ENCODE measurements around the gene GPD2.

GRCh38 chr2:156396126-156396525 is 40.1 kb upstream of the GPD2 start:
- TF ChIP-seq CTCF (IDR thresholded peaks at IDR 0.05) (no peak), POLR2A (IDR thresholded peaks at IDR 0.05) (no peak)

All from esophagus squamous epithelium (tissue), 4 donors.